GM12875 (cell line): ENCODE data around the gene ACVRL1.

Experiments used
- H3K4me3 ChIP-seq: one replicate; pipeline ENCODE4 v1.5.1; 2011; ENCODE audit warnings: low read depth, low read length, control low read depth
- TF ChIP-seq, protein P1 (sequence below): IDR thresholded peaks from 2 replicates; pipeline ENCODE4 v1.5.1; 2011; ENCODE audit warnings: low read depth, mild to moderate bottlenecking, control low read depth, inconsistent platforms, low read length, moderate library complexity, borderline replicate concordance; ENCODE audit not compliant: insufficient read depth

ACVRL1 gene

DNA sequence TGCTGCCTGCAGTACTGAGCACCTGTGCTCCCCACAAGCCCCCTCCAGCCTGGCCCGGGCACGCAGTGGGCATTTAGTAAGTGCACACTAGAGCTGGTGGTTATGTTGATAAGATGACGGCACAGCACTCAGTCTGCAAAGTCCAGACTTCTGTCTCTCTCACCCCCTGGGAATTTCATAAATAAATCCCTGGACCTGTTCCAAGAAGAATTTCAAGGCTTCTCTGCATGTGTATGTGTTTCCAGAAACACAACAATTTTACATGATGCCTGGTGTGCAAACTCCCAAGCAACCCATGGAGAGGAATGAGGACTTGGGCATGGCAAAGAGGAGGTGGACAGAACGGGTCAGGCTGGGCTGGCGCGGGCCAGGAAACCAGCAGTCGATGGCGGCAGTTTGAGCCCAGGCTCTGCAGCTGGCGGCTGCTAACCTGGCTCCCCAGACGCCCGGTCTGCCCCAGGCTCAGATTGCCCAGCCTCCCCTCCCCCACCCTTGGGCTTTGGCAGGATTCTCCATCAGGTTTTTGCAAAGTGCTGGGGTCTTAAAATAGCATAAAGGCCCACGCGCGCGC, 33.8 kb downstream of the ACVRL1 start:
- H3K4me3 ChIP-seq: no peak overlapping the region
- TF ChIP-seq, protein P1, sequence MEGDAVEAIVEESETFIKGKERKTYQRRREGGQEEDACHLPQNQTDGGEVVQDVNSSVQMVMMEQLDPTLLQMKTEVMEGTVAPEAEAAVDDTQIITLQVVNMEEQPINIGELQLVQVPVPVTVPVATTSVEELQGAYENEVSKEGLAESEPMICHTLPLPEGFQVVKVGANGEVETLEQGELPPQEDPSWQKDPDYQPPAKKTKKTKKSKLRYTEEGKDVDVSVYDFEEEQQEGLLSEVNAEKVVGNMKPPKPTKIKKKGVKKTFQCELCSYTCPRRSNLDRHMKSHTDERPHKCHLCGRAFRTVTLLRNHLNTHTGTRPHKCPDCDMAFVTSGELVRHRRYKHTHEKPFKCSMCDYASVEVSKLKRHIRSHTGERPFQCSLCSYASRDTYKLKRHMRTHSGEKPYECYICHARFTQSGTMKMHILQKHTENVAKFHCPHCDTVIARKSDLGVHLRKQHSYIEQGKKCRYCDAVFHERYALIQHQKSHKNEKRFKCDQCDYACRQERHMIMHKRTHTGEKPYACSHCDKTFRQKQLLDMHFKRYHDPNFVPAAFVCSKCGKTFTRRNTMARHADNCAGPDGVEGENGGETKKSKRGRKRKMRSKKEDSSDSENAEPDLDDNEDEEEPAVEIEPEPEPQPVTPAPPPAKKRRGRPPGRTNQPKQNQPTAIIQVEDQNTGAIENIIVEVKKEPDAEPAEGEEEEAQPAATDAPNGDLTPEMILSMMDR: no peak

DNA sequence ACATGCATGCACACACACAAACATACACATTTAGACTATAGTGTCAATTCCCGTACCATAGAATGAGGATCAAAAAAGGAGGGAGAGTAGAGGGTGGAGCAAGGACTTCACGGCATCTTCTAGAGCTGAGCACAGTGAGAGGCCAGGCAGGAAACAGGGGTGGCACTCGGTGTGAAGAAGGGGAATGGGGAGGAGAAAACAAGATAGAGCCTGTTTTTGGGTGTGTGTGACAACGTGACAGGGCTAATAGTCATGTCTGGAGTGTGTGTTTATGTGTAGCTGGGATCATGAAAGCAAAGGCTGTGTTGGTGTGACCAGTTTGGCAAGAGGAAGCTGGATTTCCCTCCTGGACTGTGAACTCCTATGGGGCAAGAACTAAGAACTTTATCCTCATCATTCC, 34.3 kb downstream of the ACVRL1 start:
- no peak overlapping the region for H3K4me3 ChIP-seq
- TF ChIP-seq, protein P1: no peak

DNA sequence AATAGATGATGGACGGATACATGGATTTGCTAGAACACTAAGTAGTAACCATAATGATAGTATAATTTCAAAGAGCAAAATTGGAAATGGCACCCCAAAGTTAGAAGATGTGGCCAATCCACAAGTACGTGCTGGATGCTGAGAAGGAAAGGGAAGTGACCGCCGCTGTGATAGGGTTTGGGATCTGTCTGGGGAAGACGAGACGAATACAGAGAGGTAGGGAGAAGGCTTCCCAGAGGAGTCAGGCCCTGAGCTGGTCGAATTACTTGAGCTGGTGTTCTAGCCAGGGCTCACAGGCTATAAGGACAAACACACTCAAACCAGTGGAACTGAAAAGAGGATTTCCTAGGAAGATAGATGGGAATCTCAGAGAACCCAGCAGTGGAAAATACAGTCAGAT, 34.8 kb downstream of the ACVRL1 start:
- TF ChIP-seq, protein P1: no peak

DNA sequence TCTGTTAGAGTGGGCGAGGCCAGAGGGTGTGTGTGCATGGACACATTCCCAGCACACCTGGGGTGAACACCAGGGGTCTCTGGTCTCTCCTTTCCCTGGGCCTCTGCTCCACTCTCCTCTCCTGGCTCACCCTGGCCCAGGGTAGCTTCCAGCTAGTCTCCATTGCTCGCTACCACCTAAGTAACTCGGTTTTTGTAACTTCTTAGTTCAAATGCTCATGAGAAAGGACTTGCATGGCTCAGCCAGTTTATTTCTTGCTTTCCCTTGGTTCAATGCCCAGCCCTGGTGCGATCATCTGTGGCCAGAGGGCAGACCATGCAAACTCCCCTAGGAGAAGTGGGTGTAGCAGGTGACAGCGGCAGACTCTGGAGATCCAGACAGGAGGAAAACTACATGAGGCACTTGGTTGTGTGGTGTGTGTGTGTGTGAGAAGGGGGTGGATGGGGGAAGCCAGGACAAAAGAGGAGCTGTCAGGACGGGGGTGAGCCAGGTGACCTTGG, 35.2 kb downstream of the ACVRL1 start:
- TF ChIP-seq, protein P1: no peak
- no peak overlapping the region for H3K4me3 ChIP-seq

More for the DNA sequence above, 34.8 kb downstream of the ACVRL1 start:
- H3K4me3 ChIP-seq: no peak overlapping the region

- H3K4me3 ChIP-seq: no peak overlapping the region
- TF ChIP-seq, protein P1: no peak
Observed at GRCh38 chr12:51943346-51943745, 36.0 kb downstream of the ACVRL1 start.

DNA sequence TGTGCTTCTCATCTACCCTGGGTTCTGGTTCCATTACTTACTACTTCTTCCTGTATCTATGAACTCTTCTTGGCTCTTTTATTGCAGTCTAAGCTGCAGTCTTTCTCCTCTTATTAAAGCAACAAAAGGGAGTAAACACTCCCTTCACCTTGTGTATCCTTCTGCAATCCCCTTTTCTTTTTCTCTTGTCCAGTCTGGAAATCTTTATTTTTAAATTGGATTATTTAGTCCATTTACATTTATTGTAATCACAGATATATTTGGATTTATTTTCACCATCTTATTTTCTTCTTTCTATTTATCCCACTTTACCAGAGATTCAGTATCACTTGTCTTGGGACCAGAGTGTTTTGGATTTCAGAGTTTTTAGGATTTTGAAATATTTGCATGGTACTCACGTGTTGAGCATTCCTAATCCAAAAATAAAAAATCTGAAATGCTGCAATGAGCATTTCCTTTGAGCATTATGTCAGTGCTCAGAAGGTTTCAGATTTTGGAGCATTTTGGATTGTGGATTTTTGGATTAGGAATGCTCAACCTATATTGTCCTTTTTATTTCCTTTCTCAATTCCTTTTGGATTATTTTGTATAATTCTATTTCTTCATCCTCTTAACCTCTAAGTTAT, 37.4 kb downstream of the ACVRL1 start:
- TF ChIP-seq, protein P1: no peak
- no peak overlapping the region for H3K4me3 ChIP-seq
